PC-3 (cell line): Measurements from ENCODE around the gene RBM25. TPM values are rescaled to one million over a fixed set of nuclear protein-coding genes. Genes with fewer than 3 reads are reported as not detected.

Source experiments
- ATAC-seq: fragments of 200-7000 bp; cut with Tn5 transposase; 2 replicates; pipeline ENCODE4 v1.9.1; 2020; ENCODE audit warnings: mild to moderate bottlenecking, moderate library complexity
- BruUV-seq: library from RNA; stranded (reverse); fragments of 400-500 nt; replicated peaks from 2 replicates; lab custom pipeline; 2021; lab: Mats Ljungman, UMichigan
- CTCF ChIA-PET: fragments of 300-600 bp; sonication (Branson Sonifier 250); formaldehyde crosslinking; loops from one replicate; lab custom pipeline; 2022; ENCODE audit warnings: antibody characterized with exemption; lab: Charles Lee
- POLR2A ChIA-PET: fragments of 300-600 bp; sonication (Branson Sonifier 250); formaldehyde crosslinking; loops from one replicate; lab custom pipeline; 2022; ENCODE audit warnings: antibody characterized with exemption; ENCODE audit not compliant: unreplicated experiment; lab: Charles Lee
- DNase-seq: peaks from one replicate; pipeline ENCODE4 v3.0.0-alpha.2; 2015
- H2AFZ ChIP-seq: fragments of 300-600 bp; sonication (generic); 2 replicates; pipeline ENCODE4 v1.6.0; 2016; ENCODE audit warnings: antibody characterized with exemption, low read length
- H3F3A ChIP-seq: fragments of 300-600 bp; sonication (generic); one replicate; pipeline ENCODE4 v1.6.0; 2017; ENCODE audit warnings: antibody characterized with exemption, low read length, control low read depth, mild to moderate bottlenecking; ENCODE audit not compliant: unreplicated experiment
- H3K27ac ChIP-seq: fragments of 300-600 bp; sonication (generic); 2 replicates; pipeline ENCODE4 v1.5.1; 2016; ENCODE audit warnings: mild to moderate bottlenecking, low read length
- H3K27me3 ChIP-seq: fragments of 300-600 bp; sonication (generic); 2 replicates; pipeline ENCODE4 v1.6.1; 2016; ENCODE audit warnings: low read length, mixed read lengths
- H3K36me3 ChIP-seq: fragments of 300-600 bp; sonication (generic); 2 replicates; pipeline ENCODE4 v1.6.1; 2016; ENCODE audit warnings: low read depth, mixed run types, low read length, mixed read lengths
- H3K4me1 ChIP-seq: fragments of 300-600 bp; sonication (generic); 2 replicates; pipeline ENCODE4 v1.5.1; 2016; ENCODE audit warnings: low read length; ENCODE audit not compliant: insufficient read depth
- H3K4me2 ChIP-seq: fragments of 300-600 bp; sonication (generic); 2 replicates; pipeline ENCODE4 v1.6.0; 2016; ENCODE audit warnings: low read length
- H3K4me3 ChIP-seq: fragments of 300-600 bp; sonication (generic); 2 replicates; pipeline ENCODE4 v1.5.1; 2016; ENCODE audit warnings: mild to moderate bottlenecking, low read length, mixed read lengths
- H3K79me2 ChIP-seq: fragments of 300-600 bp; sonication (generic); 2 replicates; pipeline ENCODE4 v1.6.1; 2017; ENCODE audit warnings: low read length, mixed read lengths
- H3K9ac ChIP-seq: fragments of 300-600 bp; sonication (generic); 2 replicates; pipeline ENCODE4 v1.6.0; 2016; ENCODE audit warnings: mild to moderate bottlenecking, low read length
- H3K9me2 ChIP-seq: fragments of 300-600 bp; sonication (generic); replicated peaks from 2 replicates; pipeline ENCODE4 v1.6.1; 2016; ENCODE audit warnings: mixed run types, low read length, mixed read lengths
- H3K9me3 ChIP-seq: fragments of 300-600 bp; sonication (generic); 2 replicates; pipeline ENCODE4 v1.6.1; 2016; ENCODE audit warnings: low read length, mixed read lengths
- H4K20me1 ChIP-seq: fragments of 300-600 bp; sonication (generic); 2 replicates; pipeline ENCODE4 v1.6.1; 2016; ENCODE audit warnings: low read length, mixed read lengths
- EZH2 ChIP-seq: fragments of 300-600 bp; sonication (generic); IDR thresholded peaks from one replicate; pipeline ENCODE4 v1.6.1; 2017; ENCODE audit warnings: antibody characterized with exemption, mild to moderate bottlenecking, low read length; ENCODE audit not compliant: unreplicated experiment
- EZH2phosphoT487 ChIP-seq: fragments of 300-600 bp; sonication (generic); IDR thresholded peaks from 2 replicates; pipeline ENCODE4 v1.6.1; 2018; ENCODE audit warnings: mild to moderate bottlenecking, antibody characterized with exemption, low read length, borderline replicate concordance
- intact Hi-C: fragments of 100-400 bp; cut with micrococcal nuclease; formaldehyde crosslinking; loops from 2 replicates; pipeline ENCODE4 v1.9.0; 2023
- total RNA-seq: library from RNA; depleted of rRNA; stranded (reverse); fragments of >200 nt; gene quantifications from 2 replicates; pipeline ENCODE4 v1.2.3, GENCODE V29; 2014
- TF ChIP-seq, protein P1 (sequence below): fragments of 300-600 bp; sonication (generic); conservative IDR thresholded peaks from 2 replicates; pipeline ENCODE4 v1.5.1; 2017; ENCODE audit warnings: antibody characterized with exemption, low read depth, mild to moderate bottlenecking, low read length

The RBM25 gene
- total RNA-seq, 1 experiment from 2014 or later, result 53.2 TPM

DNA sequence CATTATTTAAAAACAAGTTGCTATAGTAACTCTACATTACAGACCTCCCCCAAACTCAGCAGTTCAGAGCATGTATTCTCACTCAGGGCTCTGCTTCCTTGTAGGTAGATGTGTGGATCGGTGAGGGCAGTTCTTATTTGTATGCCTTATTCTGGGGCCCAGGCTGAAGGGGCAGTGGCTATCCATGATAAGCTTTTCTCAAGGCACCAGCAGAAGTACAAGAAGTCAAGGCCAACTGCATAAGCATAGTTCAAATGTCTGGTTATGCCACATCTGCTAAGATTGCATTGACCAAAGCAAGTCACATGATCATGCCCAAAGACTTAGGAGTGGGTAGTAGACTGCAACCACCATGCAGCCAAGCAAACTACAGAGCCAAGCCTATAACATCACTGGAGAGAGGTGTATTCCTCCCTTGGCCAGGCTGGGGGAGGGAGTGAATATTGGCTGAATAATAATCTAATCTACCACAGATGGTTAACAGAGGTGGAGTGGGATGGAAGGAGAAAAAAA, 82.5 kb downstream of the RBM25 start:
- Histone ChIP-seq H3K4me3 (no peak overlapping the region), H3K27me3 (no peaks in the 10 kb centered on the region), H3F3A (no peaks in the 10 kb centered on the region), H3K9me2 (no peaks in the 10 kb centered on the region), H4K20me1 (peaks cover 33% of the 10 kb centered on the region), H3K27ac (no peak overlapping the region), H3K36me3 (0 out of 2 replicates have a peak, but pooled peaks cover 2% of the 10 kb centered on the region), H3K79me2 (peaks cover 80% of the 10 kb centered on the region), H3K4me2 (no peak overlapping the region), H3K9ac (no peak overlapping the region), H3K9me3 (no peaks in the 10 kb centered on the region), H2AFZ (no peak overlapping the region), H3K4me1 (peaks cover 11% of the 10 kb centered on the region)
- DNase-seq, result no peak
- ATAC-seq, result no peak
- BruUV-seq, result no TSS peak
- TF ChIP-seq, protein P1, sequence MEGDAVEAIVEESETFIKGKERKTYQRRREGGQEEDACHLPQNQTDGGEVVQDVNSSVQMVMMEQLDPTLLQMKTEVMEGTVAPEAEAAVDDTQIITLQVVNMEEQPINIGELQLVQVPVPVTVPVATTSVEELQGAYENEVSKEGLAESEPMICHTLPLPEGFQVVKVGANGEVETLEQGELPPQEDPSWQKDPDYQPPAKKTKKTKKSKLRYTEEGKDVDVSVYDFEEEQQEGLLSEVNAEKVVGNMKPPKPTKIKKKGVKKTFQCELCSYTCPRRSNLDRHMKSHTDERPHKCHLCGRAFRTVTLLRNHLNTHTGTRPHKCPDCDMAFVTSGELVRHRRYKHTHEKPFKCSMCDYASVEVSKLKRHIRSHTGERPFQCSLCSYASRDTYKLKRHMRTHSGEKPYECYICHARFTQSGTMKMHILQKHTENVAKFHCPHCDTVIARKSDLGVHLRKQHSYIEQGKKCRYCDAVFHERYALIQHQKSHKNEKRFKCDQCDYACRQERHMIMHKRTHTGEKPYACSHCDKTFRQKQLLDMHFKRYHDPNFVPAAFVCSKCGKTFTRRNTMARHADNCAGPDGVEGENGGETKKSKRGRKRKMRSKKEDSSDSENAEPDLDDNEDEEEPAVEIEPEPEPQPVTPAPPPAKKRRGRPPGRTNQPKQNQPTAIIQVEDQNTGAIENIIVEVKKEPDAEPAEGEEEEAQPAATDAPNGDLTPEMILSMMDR, result no peak
- TF ChIP-seq EZH2phosphoT487, result no peak
- intact Hi-C loops, result no loop called here
- POLR2A ChIA-PET, result no interaction called here
- CTCF ChIA-PET, result no interaction called here

DNA sequence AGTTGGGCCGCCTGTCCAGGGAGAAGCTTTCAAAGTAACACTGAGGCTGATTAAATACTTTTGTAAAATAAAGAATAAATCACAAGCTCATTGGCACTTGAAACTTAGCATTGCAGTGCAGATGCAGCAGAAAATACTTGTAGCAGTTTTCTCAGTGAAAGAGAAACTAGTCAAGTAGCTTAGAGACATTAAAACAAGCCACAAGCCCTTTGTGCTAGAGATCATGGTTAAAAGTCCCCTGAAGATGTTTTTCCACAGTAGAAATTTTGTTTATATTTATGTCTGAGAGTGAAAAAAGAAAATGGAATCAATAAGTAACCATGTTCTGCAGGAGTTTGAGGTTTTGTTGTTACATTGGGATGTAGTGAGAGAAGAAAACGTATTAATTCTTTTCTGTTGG, 83.9 kb downstream of the RBM25 start:
- no peak for DNase-seq
- H2AFZ ChIP-seq, result no peak overlapping the region
- H3K27ac ChIP-seq, result no peak overlapping the region
- H3K4me1 ChIP-seq, result peaks cover 11% of the 10 kb centered on the region
- BruUV-seq, result no TSS peak
- peaks cover 40% of the 10 kb centered on the region for H4K20me1 ChIP-seq
- intact Hi-C loops, result no loop called here
- H3K9ac ChIP-seq, result no peak overlapping the region
- no peaks in the 10 kb centered on the region for H3K9me2 ChIP-seq
- POLR2A ChIA-PET, result no interaction called here
- H3F3A ChIP-seq, result no peaks in the 10 kb centered on the region
- H3K36me3 ChIP-seq, result 0 out of 2 replicates have a peak, but pooled peaks cover 2% of the 10 kb centered on the region
- peaks cover 84% of the 10 kb centered on the region for H3K79me2 ChIP-seq
- ATAC-seq, result no peak
- H3K4me2 ChIP-seq, result no peak overlapping the region
- no peaks in the 10 kb centered on the region for H3K9me3 ChIP-seq
- TF ChIP-seq EZH2phosphoT487 (no peak), EZH2 (no peak)
- TF ChIP-seq, protein P1, result no peak
- CTCF ChIA-PET, result interaction anchor here (1.1 kb wide), 1 partner anchor 31 kb away, joined by 6 read pairs; no protein-coding TSS in a partner anchor
- no peaks in the 10 kb centered on the region for H3K27me3 ChIP-seq
- H3K4me3 ChIP-seq, result no peak overlapping the region

DNA sequence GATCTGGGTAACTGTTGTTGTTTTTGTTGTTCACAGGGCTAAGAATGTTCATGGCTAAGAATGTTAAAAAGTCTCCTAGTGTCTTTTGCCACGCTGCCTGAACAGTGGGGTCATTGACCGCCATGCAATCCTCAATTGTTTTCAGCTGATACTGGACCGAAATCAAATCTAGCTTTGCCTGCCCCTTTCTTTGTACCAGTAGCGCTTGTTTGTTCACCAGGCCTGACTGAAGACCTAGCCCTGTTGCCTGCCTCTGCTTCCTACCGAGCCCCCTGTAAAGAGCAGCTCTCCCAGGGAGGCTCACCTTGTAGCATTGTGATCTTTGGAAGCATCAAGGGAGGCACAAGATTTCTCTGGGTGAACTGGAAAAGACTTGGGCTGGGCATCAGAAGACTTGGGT, 84.7 kb downstream of the RBM25 start:
- TF ChIP-seq, protein P1, result no peak
- TF ChIP-seq EZH2phosphoT487, result no peak
- TF ChIP-seq EZH2, result no peak
- H3K4me1 ChIP-seq, result 0 out of 2 replicates have a peak, but pooled peaks cover 9% of the 10 kb centered on the region
- H2AFZ ChIP-seq, result no peak overlapping the region
- H3K27ac ChIP-seq, result no peak overlapping the region
- ChIA-PET POLR2A (no interaction called here), CTCF (no interaction called here)
- H3F3A ChIP-seq, result no peaks in the 10 kb centered on the region
- peaks cover 44% of the 10 kb centered on the region for H4K20me1 ChIP-seq
- H3K9ac ChIP-seq, result no peak overlapping the region
- H3K4me2 ChIP-seq, result no peak overlapping the region
- H3K36me3 ChIP-seq, result peaks cover 7% of the 10 kb centered on the region; the same call in 1 of the 2 replicates
- BruUV-seq, result no TSS peak
- intact Hi-C loops, result no loop called here
- H3K9me3 ChIP-seq, result no peaks in the 10 kb centered on the region
- no peak overlapping the region for H3K4me3 ChIP-seq
- DNase-seq (no peak), ATAC-seq (no peak)
- H3K79me2 ChIP-seq, result peaks cover 76% of the 10 kb centered on the region
- no peaks in the 10 kb centered on the region for H3K27me3 ChIP-seq
- H3K9me2 ChIP-seq, result no peaks in the 10 kb centered on the region
